Activated CD4-positive, alpha-beta memory T cell treated with anti-CD3 and anti-CD28 coated beads, Interleukin-2, amount 10 ng/mL, durations not matched to agents 7 days and 5 days (primary cell): ENCODE measurements around the gene COL4A1. TPM values are rescaled to one million over a fixed set of nuclear protein-coding genes. Genes with fewer than 3 reads are reported as not detected.
"Not testable (repeated sequence)": the region's sequence is repeated elsewhere in the genome, so short reads cannot be mapped to it uniquely, and the experiment has no call there.

Experiments used
- CTCF ChIA-PET: fragments of 350-600 bp; sonication (Branson Sonifier 250); formaldehyde crosslinking; loops from one replicate; lab custom pipeline; 2021; ENCODE audit warnings: antibody characterized with exemption, inconsistent platforms; lab: Charles Lee
- POLR2A ChIA-PET: fragments of 350-600 bp; sonication (Branson Sonifier 250); formaldehyde crosslinking; loops from one replicate; lab custom pipeline; 2021; ENCODE audit warnings: antibody characterized with exemption; lab: Charles Lee
- DNase-seq: peaks from one replicate; pipeline ENCODE4 v3.0.0-alpha.2; 2020
- H3K27ac Mint-ChIP-seq: one replicate; pipeline ENCODE4 v1.8.0; 2021; ENCODE audit warnings: mild to moderate bottlenecking, mixed read lengths
- H3K27me3 Mint-ChIP-seq: one replicate; pipeline ENCODE4 v1.8.0; 2021; ENCODE audit warnings: mixed read lengths
- H3K36me3 Mint-ChIP-seq: one replicate; pipeline ENCODE4 v1.8.0; 2021; ENCODE audit warnings: low read depth, mixed read lengths
- H3K4me1 Mint-ChIP-seq: one replicate; pipeline ENCODE4 v1.8.0; 2021; ENCODE audit warnings: mixed read lengths
- H3K4me3 Mint-ChIP-seq: one replicate; pipeline ENCODE4 v1.8.0; 2021; ENCODE audit warnings: mild to moderate bottlenecking, mixed read lengths
- H3K9me3 Mint-ChIP-seq: one replicate; pipeline ENCODE4 v1.8.0; 2021; ENCODE audit warnings: mixed read lengths
- total RNA-seq, 2 experiments: library from RNA; stranded (reverse); gene quantifications; one replicate each; pipeline ENCODE4 v1.2.3, GENCODE V29; 2021

The COL4A1 gene
- total RNA-seq, 2 experiments from 2014 or later, result not detected

GRCh38 chr13:110116072-110116487 is 190.9 kb downstream of the COL4A1 start:
- H3K4me3 Mint-ChIP-seq, result no peak overlapping the region

GRCh38 chr13:110115591-110115990 is 191.4 kb downstream of the COL4A1 start:
- H3K4me1 Mint-ChIP-seq, result no peaks in the 10 kb centered on the region
- no peaks in the 10 kb centered on the region for H3K36me3 Mint-ChIP-seq
- H3K4me3 Mint-ChIP-seq, result no peak overlapping the region
- ChIA-PET CTCF (interaction anchor here (0.7 to 1.5 kb wide), 4 partner anchors 9 to 1154 kb away, joined by 3 read pairs; no protein-coding TSS in a partner anchor), POLR2A (no interaction called here)
- H3K27me3 Mint-ChIP-seq, result peaks cover 8% of the 10 kb centered on the region
- no peak for DNase-seq
- H3K27ac Mint-ChIP-seq, result no peak overlapping the region
- H3K9me3 Mint-ChIP-seq, result no peaks in the 10 kb centered on the region

More at GRCh38 chr13:110116072-110116487, 190.9 kb downstream of the COL4A1 start:
- CTCF ChIA-PET, result interaction anchor here (0.7 to 2.2 kb wide), 6 partner anchors 9 to 1155 kb away, joined by 3 to 6 read pairs (median 3); no protein-coding TSS in a partner anchor
- POLR2A ChIA-PET, result no interaction called here
- H3K27ac Mint-ChIP-seq, result no peak overlapping the region
- no peaks in the 10 kb centered on the region for H3K9me3 Mint-ChIP-seq
- H3K27me3 Mint-ChIP-seq, result peaks cover 11% of the 10 kb centered on the region
- no peaks in the 10 kb centered on the region for H3K4me1 Mint-ChIP-seq
- no peaks in the 10 kb centered on the region for H3K36me3 Mint-ChIP-seq
- DNase-seq, result peak; percentile 55

- Mint-ChIP-seq H3K27me3 (peaks cover 7% of the 10 kb centered on the region), H3K9me3 (no peaks in the 10 kb centered on the region), H3K36me3 (no peaks in the 10 kb centered on the region), H3K4me3 (no peak overlapping the region), H3K27ac (no peak overlapping the region), H3K4me1 (no peaks in the 10 kb centered on the region)
- ChIA-PET CTCF (interaction anchor here (0.8 to 2.2 kb wide), 2 partner anchors 1153 to 1154 kb away, joined by 3 to 9 read pairs; no protein-coding TSS in a partner anchor), POLR2A (no interaction called here)
- no peak for DNase-seq
These were observed 192.6 kb downstream of the COL4A1 start for GRCh38 chr13:110114316-110114715.

GRCh38 chr13:110113284-110113764 is 193.6 kb downstream of the COL4A1 start:
- peaks cover 7% of the 10 kb centered on the region for H3K27me3 Mint-ChIP-seq
- H3K27ac Mint-ChIP-seq, result no peak overlapping the region
- H3K4me3 Mint-ChIP-seq, result no peak overlapping the region
- H3K36me3 Mint-ChIP-seq, result no peaks in the 10 kb centered on the region
- no peaks in the 10 kb centered on the region for H3K9me3 Mint-ChIP-seq
- DNase-seq, result no peak
- ChIA-PET POLR2A (no interaction called here), CTCF (interaction anchor here (2.2 kb wide), 1 partner anchor 1152 kb away, joined by 9 read pairs; no protein-coding TSS in a partner anchor)
- H3K4me1 Mint-ChIP-seq, result no peaks in the 10 kb centered on the region

- CTCF ChIA-PET, H3K4me3 Mint-ChIP-seq, POLR2A ChIA-PET, H3K27me3 Mint-ChIP-seq, H3K27ac Mint-ChIP-seq, H3K9me3 Mint-ChIP-seq, H3K36me3 Mint-ChIP-seq, DNase-seq, H3K4me1 Mint-ChIP-seq: not testable (repeated sequence)
These were observed 194.6 kb downstream of the COL4A1 start for GRCh38 chr13:110112379-110112778.

GRCh38 chr13:110110783-110111182 is 196.2 kb downstream of the COL4A1 start:
- Mint-ChIP-seq H3K4me3 (no peak overlapping the region), H3K4me1 (no peaks in the 10 kb centered on the region), H3K27ac (no peak overlapping the region), H3K9me3 (no peaks in the 10 kb centered on the region), H3K27me3 (no peaks in the 10 kb centered on the region), H3K36me3 (no peaks in the 10 kb centered on the region)
- DNase-seq, result no peak
- ChIA-PET POLR2A (no interaction called here), CTCF (no interaction called here)

GRCh38 chr13:110109910-110110309 is 197.0 kb downstream of the COL4A1 start:
- no peaks in the 10 kb centered on the region for H3K4me1 Mint-ChIP-seq
- ChIA-PET POLR2A (no interaction called here), CTCF (no interaction called here)
- H3K4me3 Mint-ChIP-seq, result no peak overlapping the region
- no peak for DNase-seq
- no peaks in the 10 kb centered on the region for H3K36me3 Mint-ChIP-seq
- no peaks in the 10 kb centered on the region for H3K9me3 Mint-ChIP-seq
- no peaks in the 10 kb centered on the region for H3K27me3 Mint-ChIP-seq
- no peak overlapping the region for H3K27ac Mint-ChIP-seq

GRCh38 chr13:110109140-110109783 is 197.7 kb downstream of the COL4A1 start:
- Mint-ChIP-seq H3K27ac (no peak overlapping the region), H3K4me1 (no peaks in the 10 kb centered on the region), H3K9me3 (no peaks in the 10 kb centered on the region), H3K4me3 (no peak overlapping the region), H3K36me3 (no peaks in the 10 kb centered on the region), H3K27me3 (no peaks in the 10 kb centered on the region)
- no peak for DNase-seq
- CTCF ChIA-PET, result no interaction called here
- POLR2A ChIA-PET, result no interaction called here

- DNase-seq, result no peak
- H3K9me3 Mint-ChIP-seq, result no peaks in the 10 kb centered on the region
- ChIA-PET CTCF (no interaction called here), POLR2A (no interaction called here)
- no peaks in the 10 kb centered on the region for H3K4me1 Mint-ChIP-seq
- H3K4me3 Mint-ChIP-seq, result no peak overlapping the region
- no peaks in the 10 kb centered on the region for H3K36me3 Mint-ChIP-seq
- no peak overlapping the region for H3K27ac Mint-ChIP-seq
- H3K27me3 Mint-ChIP-seq, result no peaks in the 10 kb centered on the region
These were observed 198.4 kb downstream of the COL4A1 start for GRCh38 chr13:110108348-110109139.

GRCh38 chr13:110107568-110108347 is 199.2 kb downstream of the COL4A1 start:
- DNase-seq, result no peak
- Mint-ChIP-seq H3K27ac (no peak overlapping the region), H3K4me3 (no peak overlapping the region), H3K27me3 (no peaks in the 10 kb centered on the region), H3K4me1 (no peaks in the 10 kb centered on the region), H3K9me3 (no peaks in the 10 kb centered on the region), H3K36me3 (no peaks in the 10 kb centered on the region)
- ChIA-PET CTCF (no interaction called here), POLR2A (no interaction called here)

GRCh38 chr13:110106726-110107125 is 200.2 kb downstream of the COL4A1 start:
- no peaks in the 10 kb centered on the region for H3K9me3 Mint-ChIP-seq
- H3K4me3 Mint-ChIP-seq, result no peak overlapping the region
- ChIA-PET POLR2A (no interaction called here), CTCF (no interaction called here)
- H3K27ac Mint-ChIP-seq, result no peak overlapping the region
- no peaks in the 10 kb centered on the region for H3K27me3 Mint-ChIP-seq
- no peak for DNase-seq
- no peaks in the 10 kb centered on the region for H3K4me1 Mint-ChIP-seq
- H3K36me3 Mint-ChIP-seq, result no peaks in the 10 kb centered on the region

- CTCF ChIA-PET, result no interaction called here
- no peak for DNase-seq
- no peak overlapping the region for H3K27ac Mint-ChIP-seq
- H3K36me3 Mint-ChIP-seq, result no peaks in the 10 kb centered on the region
- H3K9me3 Mint-ChIP-seq, result no peaks in the 10 kb centered on the region
- H3K4me1 Mint-ChIP-seq, result no peaks in the 10 kb centered on the region
- POLR2A ChIA-PET, result no interaction called here
- H3K27me3 Mint-ChIP-seq, result no peaks in the 10 kb centered on the region
- H3K4me3 Mint-ChIP-seq, result no peak overlapping the region
These were observed 201.8 kb downstream of the COL4A1 start for GRCh38 chr13:110105136-110105535.

- H3K27ac Mint-ChIP-seq, result no peak overlapping the region
- CTCF ChIA-PET, result no interaction called here
- no peak for DNase-seq
- H3K36me3 Mint-ChIP-seq, result no peaks in the 10 kb centered on the region
- no peak overlapping the region for H3K4me3 Mint-ChIP-seq
- no peaks in the 10 kb centered on the region for H3K4me1 Mint-ChIP-seq
- no peaks in the 10 kb centered on the region for H3K9me3 Mint-ChIP-seq
- POLR2A ChIA-PET, result no interaction called here
- H3K27me3 Mint-ChIP-seq, result no peaks in the 10 kb centered on the region
These were observed 203.4 kb downstream of the COL4A1 start for GRCh38 chr13:110103534-110103933.
